ENCODE measurements around the gene FBXO17. TPM values are rescaled to one million over a fixed set of nuclear protein-coding genes. Genes with fewer than 3 reads are reported as not detected.

Gene FBXO17
- total and polyA plus RNA-seq, 2 donors: 19.6 to 34.7 TPM

GRCh38 chr19:38924388-38924787 lies 51.2 kb downstream of the FBXO17 start:
- DNase-seq (ENCODE audit: extremely low spot score): no peak
- Histone ChIP-seq H3K27ac (ENCODE audit: low read depth) (no peak overlapping the region), H3K4me1 (ENCODE audit: insufficient read depth) (no peaks in the 10 kb centered on the region), H3K36me3 (ENCODE audit: insufficient read depth) (no peaks in the 10 kb centered on the region), H3K4me3 (ENCODE audit: low read depth, low read length) (no peak overlapping the region)
- WGBS: 96% methylated on average over 7 of the region's 7 CpGs

- WGBS: 96% methylated on average over 5 of the region's 5 CpGs
- Histone ChIP-seq H3K4me1 (ENCODE audit: insufficient read depth) (no peaks in the 10 kb centered on the region), H3K27ac (ENCODE audit: low read depth) (no peak overlapping the region), H3K36me3 (ENCODE audit: insufficient read depth) (no peaks in the 10 kb centered on the region), H3K4me3 (ENCODE audit: low read depth, low read length) (no peak overlapping the region)
- DNase-seq (ENCODE audit: extremely low spot score): no peak
Observed at GRCh38 chr19:38922482-38922881, 53.1 kb downstream of the FBXO17 start.

GRCh38 chr19:38921420-38922274 lies 53.9 kb downstream of the FBXO17 start:
- H3K36me3 ChIP-seq (ENCODE audit: insufficient read depth): no peaks in the 10 kb centered on the region
- no peak overlapping the region for H3K27ac ChIP-seq (ENCODE audit: low read depth)
- no peaks in the 10 kb centered on the region for H3K4me1 ChIP-seq (ENCODE audit: insufficient read depth)
- WGBS: 93% methylated on average over 20 of the region's 20 CpGs
- no peak overlapping the region for H3K4me3 ChIP-seq (ENCODE audit: low read depth, low read length)
- DNase-seq (ENCODE audit: extremely low spot score): no peak

- Histone ChIP-seq H3K27ac (ENCODE audit: low read depth) (no peak overlapping the region), H3K36me3 (ENCODE audit: insufficient read depth) (no peaks in the 10 kb centered on the region), H3K4me3 (ENCODE audit: low read depth, low read length) (no peak overlapping the region), H3K4me1 (ENCODE audit: insufficient read depth) (no peaks in the 10 kb centered on the region)
- no peak for DNase-seq (ENCODE audit: extremely low spot score)
- 72% methylated on average over 14 of the region's 14 CpGs for WGBS
Observed at GRCh38 chr19:38920602-38921419, 54.7 kb downstream of the FBXO17 start.

GRCh38 chr19:38919837-38920601 lies 55.5 kb downstream of the FBXO17 start:
- DNase-seq (ENCODE audit: extremely low spot score): no peak
- Histone ChIP-seq H3K4me1 (ENCODE audit: insufficient read depth) (no peaks in the 10 kb centered on the region), H3K4me3 (ENCODE audit: low read depth, low read length) (no peak overlapping the region), H3K36me3 (ENCODE audit: insufficient read depth) (no peaks in the 10 kb centered on the region), H3K27ac (ENCODE audit: low read depth) (no peak overlapping the region)
- 57% methylated on average over 21 of the region's 21 CpGs for WGBS

- 87% methylated on average over 10 of the region's 10 CpGs for WGBS
Observed at GRCh38 chr19:38918526-38918925, 57.0 kb downstream of the FBXO17 start.

GRCh38 chr19:38917921-38918491 lies 57.5 kb downstream of the FBXO17 start:
- Histone ChIP-seq H3K36me3 (ENCODE audit: insufficient read depth) (no peaks in the 10 kb centered on the region), H3K27ac (ENCODE audit: low read depth) (no peak overlapping the region), H3K4me1 (ENCODE audit: insufficient read depth) (no peaks in the 10 kb centered on the region), H3K4me3 (ENCODE audit: low read depth, low read length) (no peak overlapping the region)
- 77% methylated on average over 13 of the region's 13 CpGs for WGBS
- no peak for DNase-seq (ENCODE audit: extremely low spot score)

More at GRCh38 chr19:38918526-38918925, 57.0 kb downstream of the FBXO17 start:
- no peak overlapping the region for H3K4me3 ChIP-seq (ENCODE audit: low read depth, low read length)
- no peak overlapping the region for H3K27ac ChIP-seq (ENCODE audit: low read depth)
- no peak for DNase-seq (ENCODE audit: extremely low spot score)
- H3K36me3 ChIP-seq (ENCODE audit: insufficient read depth): no peaks in the 10 kb centered on the region
- no peaks in the 10 kb centered on the region for H3K4me1 ChIP-seq (ENCODE audit: insufficient read depth)

- WGBS: 72% methylated on average over 9 of the region's 9 CpGs
- no peaks in the 10 kb centered on the region for H3K36me3 ChIP-seq (ENCODE audit: insufficient read depth)
- H3K4me1 ChIP-seq (ENCODE audit: insufficient read depth): no peaks in the 10 kb centered on the region
- no peak overlapping the region for H3K27ac ChIP-seq (ENCODE audit: low read depth)
- DNase-seq (ENCODE audit: extremely low spot score): no peak
- no peak overlapping the region for H3K4me3 ChIP-seq (ENCODE audit: low read depth, low read length)
Observed at GRCh38 chr19:38917516-38917915, 58.0 kb downstream of the FBXO17 start.

GRCh38 chr19:38915329-38916321 lies 59.9 kb downstream of the FBXO17 start:
- no peaks in the 10 kb centered on the region for H3K36me3 ChIP-seq (ENCODE audit: insufficient read depth)
- no peak overlapping the region for H3K4me3 ChIP-seq (ENCODE audit: low read depth, low read length)
- WGBS: 90% methylated on average over 44 of the region's 44 CpGs
- H3K4me1 ChIP-seq (ENCODE audit: insufficient read depth): no peaks in the 10 kb centered on the region
- no peak overlapping the region for H3K27ac ChIP-seq (ENCODE audit: low read depth)
- DNase-seq (ENCODE audit: extremely low spot score): no peak

- H3K36me3 ChIP-seq (ENCODE audit: insufficient read depth): no peaks in the 10 kb centered on the region
- no peak overlapping the region for H3K27ac ChIP-seq (ENCODE audit: low read depth)
- no peaks in the 10 kb centered on the region for H3K4me1 ChIP-seq (ENCODE audit: insufficient read depth)
- DNase-seq (ENCODE audit: extremely low spot score): no peak
- WGBS: 93% methylated on average over 8 of the region's 8 CpGs
- no peak overlapping the region for H3K4me3 ChIP-seq (ENCODE audit: low read depth, low read length)
Observed at GRCh38 chr19:38913958-38914357, 61.6 kb downstream of the FBXO17 start.

- 71% methylated on average over 12 of the region's 12 CpGs for WGBS
- no peak for DNase-seq (ENCODE audit: extremely low spot score)
- Histone ChIP-seq H3K4me3 (ENCODE audit: low read depth, low read length) (no peak overlapping the region), H3K27ac (ENCODE audit: low read depth) (no peak overlapping the region), H3K4me1 (ENCODE audit: insufficient read depth) (no peaks in the 10 kb centered on the region), H3K36me3 (ENCODE audit: insufficient read depth) (no peaks in the 10 kb centered on the region)
Observed at GRCh38 chr19:38912600-38913514, 62.7 kb downstream of the FBXO17 start.

Measured in urinary bladder (tissue), 4 donors.